Stimulated activated CD4-positive, alpha-beta T cell treated with anti-CD3 and anti-CD28 coated beads, Interleukin-4, amount 100 ng/mL, for 48 hours (primary cell): ENCODE measurements around the gene MTAP.
A peak's percentile ranks its signal among the peaks of the same experiment; 100 is the strongest.

ENCODE experiments used
- DNase-seq, 2 donors: peaks; one replicate each; pipeline ENCODE4 v3.0.0-alpha.2; 2020; ENCODE audit warnings: low read depth in 2 of 2

Gene MTAP

DNA sequence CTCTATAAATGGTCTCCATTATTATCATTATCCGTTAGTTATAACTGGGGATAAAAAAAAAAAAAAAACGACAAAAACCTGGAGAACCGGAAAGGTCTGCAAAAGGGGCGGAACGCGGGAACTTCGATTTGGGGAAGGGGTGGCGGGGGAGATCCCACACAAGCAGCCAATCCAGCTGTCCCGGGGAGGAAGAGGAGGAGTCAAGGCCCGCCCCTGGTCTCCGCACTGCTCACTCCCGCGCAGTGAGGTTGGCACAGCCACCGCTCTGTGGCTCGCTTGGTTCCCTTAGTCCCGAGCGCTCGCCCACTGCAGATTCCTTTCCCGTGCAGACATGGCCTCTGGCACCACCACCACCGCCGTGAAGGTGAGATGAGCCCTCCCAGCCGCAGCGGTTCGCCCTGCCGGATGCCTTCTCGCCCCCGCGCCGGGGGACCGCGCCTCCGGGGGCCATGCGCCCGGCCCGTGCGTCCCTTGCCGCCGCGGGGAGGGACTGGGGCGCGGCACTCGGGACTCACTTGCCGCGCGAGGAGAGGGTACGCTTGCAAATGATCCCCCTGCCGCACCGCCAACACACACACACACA is at the start of gene MTAP:
Gene MTAP (plus strand): TSS at position 219 of the 583 bp plus-strand sequence. CDS start 113 bp downstream, at position 332.
- peak; percentile 60 to 76 for DNase-seq

DNA sequence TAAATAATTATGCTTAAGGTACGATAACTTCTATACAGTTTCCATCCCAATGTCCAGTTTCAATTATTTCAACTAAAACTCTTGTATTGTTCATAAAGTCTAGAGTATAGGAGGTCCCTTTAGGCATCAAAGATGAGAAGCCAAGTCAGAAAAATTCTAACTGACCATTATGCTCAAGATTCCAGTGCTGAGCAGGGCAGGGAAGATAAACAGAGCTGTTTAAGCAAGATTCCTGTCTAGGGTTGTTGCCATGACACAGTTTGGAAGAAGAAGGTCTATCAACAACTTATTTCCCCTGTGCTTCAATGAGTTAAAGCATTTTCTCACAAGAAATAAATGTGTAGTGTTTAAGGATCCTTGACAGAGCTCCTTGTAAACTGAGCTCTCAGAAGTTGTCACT is 48.9 kb upstream of the MTAP start:
- no peak for DNase-seq

GRCh38 chr9:21754741-21755140 is 47.7 kb upstream of the MTAP start:
- DNase-seq: no peak

- no peak for DNase-seq
Observed at GRCh38 chr9:21758540-21758939, 43.9 kb upstream of the MTAP start.

DNA sequence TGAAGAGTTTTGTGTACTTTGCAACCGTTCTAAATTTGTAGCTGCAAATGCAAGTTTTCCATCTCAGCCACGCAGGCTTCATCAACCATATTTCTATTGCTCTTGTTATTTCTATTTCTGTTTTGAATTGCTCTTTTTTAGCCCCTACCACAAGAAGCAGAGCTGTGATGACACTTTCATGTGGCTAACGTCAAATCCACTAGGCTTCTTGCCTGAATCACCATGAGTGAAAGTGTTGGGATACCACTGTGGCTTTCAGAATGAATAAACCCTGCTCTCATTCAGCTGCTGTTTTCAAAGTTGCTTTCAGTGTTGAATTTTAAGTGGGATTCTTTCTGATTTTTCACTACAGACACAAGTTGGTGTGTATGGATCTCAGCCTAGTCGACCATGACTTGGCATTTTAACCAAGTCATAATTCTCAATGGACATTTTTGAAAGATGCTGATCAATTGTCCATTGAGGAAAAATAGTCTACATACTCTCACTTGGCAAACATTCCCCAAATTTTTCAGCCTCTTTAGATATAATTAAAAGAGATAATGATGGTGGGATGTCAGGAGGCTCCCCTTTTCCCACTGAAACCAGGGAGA is 41.0 kb upstream of the MTAP start:
- DNase-seq: peak in 1 of 2 donors; percentile 26

GRCh38 chr9:21762064-21762463 is 40.4 kb upstream of the MTAP start:
- no peak for DNase-seq

DNA sequence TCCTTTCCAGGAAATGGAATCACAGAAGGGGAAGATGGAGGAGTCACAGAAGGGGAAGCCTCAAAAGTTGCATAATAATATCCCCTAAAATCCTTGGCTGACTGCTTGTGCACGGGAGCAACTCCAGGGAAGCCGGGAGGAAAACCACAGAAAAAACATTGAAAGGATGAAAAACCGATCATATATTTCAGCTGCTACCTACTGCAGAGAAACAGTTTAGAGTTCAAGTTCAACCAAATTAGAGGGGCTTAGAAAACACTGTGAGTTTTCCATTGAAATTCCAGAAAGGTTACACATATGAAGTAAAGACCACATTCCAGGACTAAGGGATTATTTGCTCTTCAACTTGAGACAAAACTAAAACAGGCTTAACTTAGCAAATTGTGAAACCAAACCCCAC is 37.6 kb upstream of the MTAP start:
- no peak for DNase-seq

DNA sequence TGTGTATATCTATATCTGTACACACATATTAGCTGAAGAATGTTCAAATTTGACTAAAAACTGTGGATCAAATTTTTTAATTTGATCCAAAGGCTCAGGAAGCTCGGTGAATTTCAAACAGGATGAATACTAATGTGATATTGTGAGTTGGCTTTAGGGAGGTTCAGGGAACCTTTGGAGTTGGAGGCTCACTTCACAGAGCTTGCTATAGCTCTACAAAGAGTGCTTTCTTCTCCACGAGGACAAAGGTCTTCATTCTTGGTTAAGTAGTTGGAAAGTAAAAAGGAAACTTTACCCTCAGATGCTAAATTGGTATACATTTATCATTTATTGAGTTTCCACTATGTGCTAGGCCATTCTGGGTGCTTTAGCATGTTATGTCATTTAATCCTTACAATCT is 36.3 kb upstream of the MTAP start:
- DNase-seq: no peak

DNA sequence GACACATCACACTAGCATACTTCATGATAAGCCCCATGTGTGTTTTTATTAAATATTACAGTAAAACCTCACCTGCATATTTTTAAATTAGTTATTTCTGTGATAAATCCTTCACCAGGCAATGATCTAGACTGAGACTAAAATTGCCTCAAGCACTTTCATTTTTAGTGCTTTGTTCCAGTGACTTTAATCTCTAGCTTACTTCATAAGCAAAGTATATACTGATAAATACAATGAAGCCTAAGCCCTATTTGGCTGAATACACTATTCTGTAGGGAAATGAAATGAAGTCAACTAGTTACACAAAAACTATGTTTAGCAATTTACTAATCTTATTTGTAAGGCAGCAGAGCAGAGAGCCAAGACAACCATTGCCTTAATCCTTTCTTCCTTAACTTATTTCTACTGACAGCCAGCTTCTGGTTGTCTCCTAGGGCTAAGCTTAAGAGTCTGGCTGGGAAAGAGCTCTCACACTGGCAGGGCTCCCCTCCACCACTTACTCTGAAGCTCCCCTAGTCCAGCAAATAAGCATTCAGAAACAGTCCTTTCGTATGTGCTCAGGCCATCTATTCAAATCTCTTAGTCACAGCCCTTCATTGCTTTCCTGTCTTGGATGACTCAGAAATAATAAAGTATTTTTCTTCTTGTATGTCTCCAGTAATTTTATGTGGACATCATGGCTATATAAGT is 31.4 kb upstream of the MTAP start:
- DNase-seq: no peak

DNA sequence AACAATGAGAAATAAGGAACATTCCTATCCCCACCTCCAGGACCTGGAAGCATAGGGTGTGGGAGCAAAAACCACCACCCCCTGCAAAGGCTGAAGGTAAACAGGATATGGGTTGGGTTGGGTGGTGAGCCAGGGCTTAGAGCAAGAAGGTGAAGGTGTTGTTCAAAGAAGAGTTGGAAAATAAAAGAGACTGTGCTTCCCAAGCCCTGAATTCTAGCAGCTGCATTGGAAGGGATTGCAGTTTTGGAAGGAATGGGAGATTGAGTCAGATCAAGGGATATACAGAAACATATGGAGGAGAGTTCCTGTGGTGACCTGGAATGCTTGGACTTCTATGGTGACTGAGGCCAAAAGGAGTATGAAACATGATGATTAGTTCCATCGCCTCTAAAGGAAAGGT is 24.7 kb upstream of the MTAP start:
- no peak for DNase-seq

DNA sequence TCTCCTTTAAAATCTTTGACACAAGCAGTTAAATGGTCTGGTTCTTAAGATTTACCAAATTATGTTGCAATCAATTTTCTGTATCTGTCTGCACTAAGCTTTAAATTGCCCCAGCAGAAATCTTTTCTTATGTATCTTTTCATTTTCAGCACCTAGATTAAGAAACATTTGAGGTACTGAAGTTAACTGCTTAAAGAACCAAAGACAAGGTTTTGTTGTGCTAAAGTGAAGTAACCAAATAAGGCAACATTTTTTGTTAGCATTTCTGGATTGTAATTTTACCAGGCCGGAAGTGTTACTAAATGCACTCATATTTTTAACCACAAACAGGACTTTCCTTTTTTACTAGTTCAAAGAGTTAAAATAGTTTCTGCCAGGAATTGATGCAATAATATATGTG is 24.1 kb upstream of the MTAP start:
- DNase-seq: no peak

- DNase-seq: no peak
Observed at GRCh38 chr9:21779397-21779796, 23.0 kb upstream of the MTAP start.

GRCh38 chr9:21781656-21782055 is 20.8 kb upstream of the MTAP start:
- no peak for DNase-seq

GRCh38 chr9:21782205-21782604 is 20.2 kb upstream of the MTAP start:
- DNase-seq: no peak

DNA sequence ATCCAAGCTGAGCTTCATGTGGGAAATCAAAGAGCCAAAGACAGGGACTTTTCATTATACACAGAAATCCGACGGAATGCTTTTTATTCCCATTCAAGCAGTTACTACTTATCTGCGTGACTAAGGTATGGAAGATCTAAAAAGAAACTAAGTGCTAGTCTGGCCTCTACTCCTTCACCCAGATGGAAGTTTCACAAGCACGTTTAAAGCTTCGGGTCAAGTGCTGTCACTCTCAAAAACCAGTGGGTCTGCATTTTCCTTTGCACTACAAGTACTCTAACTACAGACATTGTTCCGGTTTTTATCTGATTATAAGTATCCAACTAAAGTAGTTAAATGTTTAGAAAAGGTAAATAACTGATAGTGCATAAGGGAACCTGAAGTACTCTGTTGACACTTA is 13.7 kb upstream of the MTAP start:
- no peak for DNase-seq

DNA sequence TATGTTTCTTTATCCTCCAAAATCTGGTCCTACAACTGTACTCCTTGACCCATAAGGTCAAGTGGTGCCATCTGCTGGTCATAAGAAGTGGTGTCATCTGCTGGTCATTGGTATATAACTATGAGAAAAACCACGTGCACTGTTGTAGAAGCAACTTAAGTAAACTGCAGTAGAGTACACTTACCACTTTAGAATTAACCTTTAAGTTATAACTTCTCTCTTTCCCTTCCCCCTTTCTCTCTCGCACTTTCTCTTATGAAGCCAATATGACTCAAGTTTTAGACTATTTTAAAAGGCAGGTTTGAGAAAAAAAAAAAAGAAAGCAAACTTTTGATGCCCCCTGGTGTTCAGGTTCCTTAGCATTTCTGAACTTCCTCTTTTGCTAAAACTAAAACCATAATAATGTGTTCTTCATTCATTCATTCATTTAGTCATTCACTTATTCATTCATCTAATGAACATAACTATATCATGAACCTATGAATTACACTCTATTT is 12.8 kb upstream of the MTAP start:
- DNase-seq: peak in 1 of 2 donors; percentile 22

DNA sequence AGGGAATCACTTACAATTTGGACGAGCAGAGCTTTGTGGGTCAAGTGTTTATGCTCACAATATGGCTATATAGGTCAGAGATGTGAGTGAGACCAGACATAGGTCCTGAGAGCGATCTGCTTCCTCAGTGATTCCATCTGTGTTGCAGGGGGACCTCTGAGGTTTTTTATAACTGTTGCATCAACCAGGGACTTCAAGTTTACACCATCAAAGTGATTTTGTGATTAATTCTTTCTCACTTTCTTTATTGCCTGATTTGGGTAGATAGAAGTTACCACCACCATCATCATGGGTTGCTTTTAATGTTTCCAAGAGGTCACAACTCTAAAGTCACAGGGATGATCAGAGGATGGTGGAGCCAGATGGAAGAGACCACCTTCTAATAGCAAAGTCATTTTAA is 7.0 kb upstream of the MTAP start:
- no peak for DNase-seq

- no peak for DNase-seq
Observed at GRCh38 chr9:21796768-21797167, 5.7 kb upstream of the MTAP start.

GRCh38 chr9:21800931-21801682 is 1.3 kb upstream of the MTAP start:
- no peak for DNase-seq

DNA sequence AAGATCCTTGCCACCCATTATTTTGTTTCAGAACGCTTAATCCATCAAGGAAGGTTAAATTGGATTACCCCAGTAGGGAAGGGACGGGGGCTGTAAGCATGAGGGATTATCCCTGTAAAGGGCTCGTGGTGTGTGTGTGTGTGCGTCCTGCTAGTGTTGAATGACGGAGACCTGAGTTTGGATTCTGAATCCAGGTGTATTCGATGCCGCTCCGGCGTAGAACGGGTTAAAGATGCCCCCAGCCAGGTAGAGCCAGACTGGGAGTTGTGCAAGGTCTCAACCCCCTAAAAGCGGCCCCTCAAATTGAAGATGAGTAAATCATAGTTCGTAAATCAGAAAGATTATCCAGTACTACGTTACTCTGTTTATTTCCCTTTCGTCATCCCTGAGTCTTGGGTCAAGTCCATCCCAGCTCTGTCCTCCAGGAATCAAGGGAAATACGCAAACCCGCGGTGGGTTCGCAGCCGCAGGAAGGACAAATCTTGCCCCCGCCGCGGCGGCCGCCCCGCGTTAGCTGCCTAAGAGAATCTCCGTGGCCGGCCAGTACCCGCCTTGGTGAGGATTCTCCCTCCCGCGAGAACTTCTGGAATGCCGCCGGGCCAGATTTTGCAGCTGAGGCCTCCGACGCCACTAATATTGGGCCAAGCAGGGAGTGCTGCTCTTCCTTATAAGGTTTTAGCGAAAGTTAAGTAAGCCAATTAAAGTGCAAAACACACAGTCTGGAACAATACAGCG is 586 bp upstream of the MTAP start:
- DNase-seq: peak in 1 of 2 donors; percentile 25

DNA sequence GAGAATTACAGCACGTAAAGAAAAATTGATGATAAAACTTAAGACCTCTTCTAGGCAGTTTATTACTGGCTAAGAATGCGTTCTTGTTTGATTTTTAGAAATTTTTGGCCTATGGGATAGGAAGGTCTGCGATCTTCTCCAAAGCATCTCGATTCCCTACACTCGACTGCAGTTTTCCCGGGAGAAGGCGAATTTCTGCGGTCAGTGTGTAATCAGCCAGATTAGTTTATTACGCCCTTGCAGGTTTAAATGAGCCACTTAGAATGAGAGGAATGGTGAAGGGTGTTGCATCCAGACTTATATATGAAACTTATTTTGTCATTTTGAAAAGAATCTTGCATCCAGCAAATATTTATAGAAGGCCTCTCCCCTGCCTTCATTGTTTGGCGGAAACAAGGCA is 1.2 kb downstream of the MTAP start:
- DNase-seq: no peak

GRCh38 chr9:21804331-21804730 is 1.9 kb downstream of the MTAP start:
- DNase-seq: no peak
